ENCODE results near the gene SLC39A11.
"Not testable (repeated sequence)": the region's sequence is repeated elsewhere in the genome, so short reads cannot be mapped to it uniquely, and the experiment has no call there.

Gene SLC39A11

GRCh38 chr17:73071066-73071999 is 21.2 kb downstream of the SLC39A11 start:
- DNase-seq = no peak

GRCh38 chr17:73069841-73070240 is 22.6 kb downstream of the SLC39A11 start:
- DNase-seq = no peak

GRCh38 chr17:73069164-73069770 is 23.2 kb downstream of the SLC39A11 start:
- DNase-seq = no peak

- no peak for DNase-seq
These were observed 23.9 kb downstream of the SLC39A11 start for GRCh38 chr17:73068322-73069153.

GRCh38 chr17:73067699-73068098 is 24.8 kb downstream of the SLC39A11 start:
- DNase-seq = not testable (repeated sequence)

- DNase-seq = no peak
These were observed 25.4 kb downstream of the SLC39A11 start for GRCh38 chr17:73067075-73067474.

- DNase-seq = no peak
These were observed 26.2 kb downstream of the SLC39A11 start for GRCh38 chr17:73066148-73066884.

GRCh38 chr17:73065376-73065775 is 27.1 kb downstream of the SLC39A11 start:
- no peak for DNase-seq

- DNase-seq = no peak
These were observed 28.2 kb downstream of the SLC39A11 start for GRCh38 chr17:73064084-73064938.

GRCh38 chr17:73062726-73063125 is 29.8 kb downstream of the SLC39A11 start:
- no peak for DNase-seq

GRCh38 chr17:73061161-73061560 is 31.3 kb downstream of the SLC39A11 start:
- DNase-seq = no peak

GRCh38 chr17:73060721-73061120 is 31.8 kb downstream of the SLC39A11 start:
- no peak for DNase-seq

GRCh38 chr17:73059713-73060112 is 32.8 kb downstream of the SLC39A11 start:
- not testable (repeated sequence) for DNase-seq

- DNase-seq = no peak
These were observed 34.5 kb downstream of the SLC39A11 start for GRCh38 chr17:73058022-73058421.

- DNase-seq = no peak
These were observed 35.3 kb downstream of the SLC39A11 start for GRCh38 chr17:73057196-73057595.

- DNase-seq = no peak
These were observed 39.6 kb downstream of the SLC39A11 start for GRCh38 chr17:73052923-73053322.

GRCh38 chr17:73050797-73051196 is 41.7 kb downstream of the SLC39A11 start:
- DNase-seq = no peak

- no peak for DNase-seq
These were observed 44.3 kb downstream of the SLC39A11 start for GRCh38 chr17:73048170-73048569.

GRCh38 chr17:73045724-73046123 is 46.8 kb downstream of the SLC39A11 start:
- DNase-seq = no peak

GRCh38 chr17:73043686-73044581 is 48.6 kb downstream of the SLC39A11 start:
- no peak for DNase-seq

Measured in CD4-positive, alpha-beta T cell treated with Interleukin-21 for 1 hour (primary cell).